Eye (tissue), 1 donor: ENCODE results near the gene CR1.
"Not testable (repeated sequence)": the region's sequence is repeated elsewhere in the genome, so short reads cannot be mapped to it uniquely, and the experiment has no call there.

Experiments
- DNase-seq: peaks from one replicate; pipeline ENCODE4 v3.0.0-alpha.2; 2015

Gene CR1

DNA sequence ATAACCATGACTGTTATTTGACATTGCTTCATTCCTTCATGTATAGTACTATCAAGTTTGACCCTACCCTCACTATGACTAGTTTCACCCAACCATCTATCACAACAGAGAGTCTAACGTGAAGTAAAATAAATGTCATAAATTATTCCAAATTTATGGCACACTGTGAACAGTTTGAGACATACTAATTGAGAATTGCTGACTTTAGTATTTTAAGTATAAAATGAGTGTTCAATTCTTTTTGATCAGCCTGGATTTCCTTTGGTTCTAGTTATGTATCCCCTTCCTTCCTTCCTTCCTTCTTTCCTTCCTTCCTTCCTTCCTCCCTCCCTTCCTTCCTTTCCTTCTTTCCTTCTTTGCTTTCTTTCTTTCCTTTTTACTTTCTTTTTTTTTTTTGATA lies 14.5 kb downstream of the CR1 start:
- no peak for DNase-seq

DNA sequence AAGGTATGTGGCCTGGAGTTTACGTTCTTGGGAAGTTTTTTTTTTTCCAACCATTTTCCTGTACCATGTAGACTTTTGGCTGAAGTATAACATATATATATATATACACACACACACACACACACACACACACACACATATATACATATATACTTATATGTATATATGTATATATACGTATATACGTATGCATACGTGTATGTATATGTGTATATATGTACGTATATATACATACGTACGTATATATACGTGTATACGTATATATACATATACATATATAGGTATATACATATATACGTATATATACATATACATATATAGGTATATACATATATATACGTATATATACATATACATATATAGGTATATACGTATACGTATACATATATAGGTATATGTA lies 18.9 kb downstream of the CR1 start:
- DNase-seq: no peak

DNA sequence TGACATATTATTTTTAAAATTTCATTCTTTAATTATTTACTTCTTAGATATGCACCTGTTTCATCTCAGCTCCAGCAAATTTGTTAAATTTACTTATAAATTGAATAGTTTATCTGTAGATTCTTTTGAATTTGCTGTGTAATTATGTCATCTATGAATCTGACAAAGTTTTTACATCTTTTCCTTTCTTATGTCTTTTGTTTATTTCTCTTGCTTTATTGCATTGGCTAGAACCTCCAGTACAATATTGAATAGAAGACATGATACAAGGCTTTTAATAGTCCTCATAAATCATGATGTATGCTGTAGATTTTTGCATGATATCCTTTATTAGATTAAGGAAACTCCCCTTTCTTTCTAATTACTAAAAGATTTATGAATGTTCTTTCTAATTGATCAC lies 20.8 kb downstream of the CR1 start:
- DNase-seq: no peak

DNA sequence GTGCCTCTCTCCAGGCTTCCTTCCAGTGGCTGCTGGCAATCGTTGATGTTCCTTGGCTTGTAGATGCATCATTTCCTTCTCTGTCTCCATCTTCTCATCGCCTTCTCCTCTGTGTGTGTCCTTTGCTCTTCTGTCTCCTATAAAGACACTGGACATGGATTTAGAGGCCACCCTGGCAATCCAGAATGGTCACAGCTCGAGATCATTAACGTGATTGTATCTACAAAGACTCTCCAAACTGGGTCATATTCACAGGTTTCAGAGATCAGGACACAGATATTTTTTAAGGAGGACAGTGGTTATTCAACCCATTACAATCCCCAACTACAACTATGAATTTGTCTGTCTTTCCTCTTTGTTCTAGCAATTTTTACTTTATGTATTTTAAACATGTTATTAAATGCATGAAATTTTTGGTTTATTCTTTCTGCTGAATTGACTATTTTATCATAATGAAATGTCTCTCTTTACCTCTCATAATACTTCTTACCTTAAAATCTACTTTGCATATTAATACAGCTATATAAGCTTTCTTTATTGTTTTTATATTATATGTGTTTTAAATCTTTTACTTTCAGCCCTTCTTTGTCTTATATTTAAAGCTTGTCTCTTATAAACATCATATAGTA lies 22.8 kb downstream of the CR1 start:
- no peak for DNase-seq

DNA sequence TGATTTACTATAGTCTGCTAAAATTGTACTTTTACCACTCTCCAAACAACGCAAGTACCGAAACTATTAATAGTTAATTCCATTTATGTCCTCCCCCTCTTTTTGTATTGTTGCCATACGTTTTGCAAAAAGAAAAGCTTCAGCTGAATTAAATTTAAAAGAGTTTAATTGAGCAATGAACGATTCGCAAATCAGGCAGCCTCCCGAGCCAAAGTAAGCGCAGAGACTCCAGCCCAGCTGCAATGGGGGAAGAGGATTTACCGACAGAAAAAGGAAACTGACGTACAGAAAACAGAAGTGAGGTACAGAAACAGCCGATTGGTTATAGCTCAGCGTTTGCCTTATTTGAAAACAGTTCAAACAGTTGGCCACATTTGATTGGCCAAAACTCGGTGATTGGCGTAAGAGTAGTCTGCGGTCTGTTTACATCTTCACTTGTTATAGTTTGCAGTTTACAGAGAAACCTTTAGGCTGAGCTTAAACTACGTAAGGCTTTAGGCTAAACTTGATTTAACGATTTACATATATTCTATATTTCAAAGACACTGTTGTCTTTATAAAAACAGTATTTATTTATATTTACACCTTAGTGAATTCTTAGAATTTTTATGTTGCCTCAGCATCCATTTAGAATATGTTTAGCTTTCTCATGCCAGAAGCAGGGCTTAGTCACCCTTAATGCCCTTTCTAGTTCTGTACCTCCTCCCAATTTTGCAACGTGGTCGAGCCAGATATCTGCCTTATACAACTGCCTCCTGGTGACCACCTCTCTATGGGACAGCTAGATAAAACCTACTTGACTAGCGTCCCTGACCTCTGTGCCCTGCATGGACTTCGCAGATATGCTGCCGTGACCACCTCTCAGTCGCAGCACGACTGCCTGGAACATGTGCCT lies 23.8 kb downstream of the CR1 start:
- DNase-seq: no peak

DNA sequence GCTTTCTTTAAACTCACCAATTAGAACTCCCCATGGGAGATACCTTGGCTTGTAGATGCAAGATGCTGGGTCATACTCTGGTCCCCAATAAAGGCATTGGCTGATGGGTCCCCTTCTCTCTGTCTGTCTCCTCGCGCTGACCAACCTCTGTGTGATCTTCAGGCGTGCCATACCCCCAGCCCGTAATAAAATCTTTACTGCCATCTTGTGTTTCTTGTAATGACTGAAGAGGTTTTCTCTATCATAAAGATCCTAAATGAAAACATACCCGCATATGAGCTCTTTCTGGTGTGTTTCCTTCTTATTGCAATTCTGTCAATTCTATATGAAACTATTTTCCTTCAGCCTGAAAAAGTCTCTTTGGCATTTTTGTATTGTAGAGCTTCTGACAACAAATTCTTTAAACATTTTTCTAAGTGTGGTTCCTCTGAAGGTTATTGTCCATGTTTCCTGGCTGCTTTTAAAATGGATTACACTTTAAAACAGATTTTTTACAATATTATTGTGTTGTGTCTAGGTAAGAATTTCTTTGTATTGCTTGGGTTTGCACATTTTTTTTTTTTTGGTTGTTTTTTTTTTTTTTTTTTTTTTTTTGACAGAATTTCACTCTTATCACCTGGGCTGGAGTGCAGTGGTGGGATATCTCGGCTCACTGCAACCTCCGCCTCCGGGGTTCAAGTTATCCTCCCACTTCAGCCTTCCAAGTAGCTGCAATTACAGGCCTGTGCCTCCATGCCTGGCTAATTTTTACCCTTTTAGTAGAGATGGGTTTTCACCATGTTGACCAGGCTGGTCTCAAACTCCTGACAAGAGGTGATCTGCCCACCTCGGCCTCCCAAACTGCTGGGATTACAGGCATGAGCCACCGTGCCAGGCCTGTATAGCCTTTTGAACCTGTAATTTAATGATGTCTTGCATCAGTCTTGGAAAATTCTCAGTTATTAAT lies 24.7 kb downstream of the CR1 start:
- DNase-seq: not testable (repeated sequence)

- DNase-seq: not testable (repeated sequence)
These were observed 29.3 kb downstream of the CR1 start for GRCh38 chr1:207525239-207525638.

DNA sequence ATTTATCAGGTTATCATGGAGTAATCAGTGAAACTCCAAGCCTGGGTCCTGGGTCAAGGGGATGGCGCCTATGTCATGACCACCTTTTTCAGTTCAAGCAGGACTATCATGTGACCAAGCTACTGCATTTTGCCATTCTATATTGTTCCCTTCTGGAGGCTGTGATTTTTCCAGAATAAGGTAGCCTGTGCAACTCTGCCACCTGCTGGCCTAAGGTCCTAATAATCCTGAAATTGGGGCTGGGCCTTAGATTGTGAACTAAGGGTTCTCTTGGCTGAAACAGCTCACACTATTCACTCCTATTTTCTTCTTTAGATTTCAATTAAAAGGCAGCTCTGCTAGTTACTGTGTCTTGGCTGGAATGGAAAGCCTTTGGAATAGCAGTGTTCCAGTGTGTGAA lies 32.4 kb downstream of the CR1 start:
- not testable (repeated sequence) for DNase-seq

DNA sequence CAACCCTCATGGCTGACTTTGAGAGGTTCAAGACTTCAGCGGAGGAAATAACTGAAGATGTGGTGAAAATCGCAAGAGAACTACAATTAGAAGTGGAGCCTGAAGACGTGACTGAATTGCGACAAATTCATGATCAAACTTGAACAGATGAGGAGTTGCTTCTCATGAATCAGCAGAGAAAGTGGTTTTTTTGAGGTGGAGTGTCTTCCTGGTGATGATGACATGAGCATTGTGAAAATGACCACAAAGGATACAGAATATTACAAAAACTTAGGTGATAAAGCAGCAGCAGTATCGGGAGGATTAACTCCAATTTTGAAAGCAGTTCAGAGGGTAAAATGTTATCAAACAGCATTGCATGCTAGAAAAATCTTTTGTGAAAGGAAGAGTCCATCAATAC lies 40.3 kb downstream of the CR1 start:
- not testable (repeated sequence) for DNase-seq

DNA sequence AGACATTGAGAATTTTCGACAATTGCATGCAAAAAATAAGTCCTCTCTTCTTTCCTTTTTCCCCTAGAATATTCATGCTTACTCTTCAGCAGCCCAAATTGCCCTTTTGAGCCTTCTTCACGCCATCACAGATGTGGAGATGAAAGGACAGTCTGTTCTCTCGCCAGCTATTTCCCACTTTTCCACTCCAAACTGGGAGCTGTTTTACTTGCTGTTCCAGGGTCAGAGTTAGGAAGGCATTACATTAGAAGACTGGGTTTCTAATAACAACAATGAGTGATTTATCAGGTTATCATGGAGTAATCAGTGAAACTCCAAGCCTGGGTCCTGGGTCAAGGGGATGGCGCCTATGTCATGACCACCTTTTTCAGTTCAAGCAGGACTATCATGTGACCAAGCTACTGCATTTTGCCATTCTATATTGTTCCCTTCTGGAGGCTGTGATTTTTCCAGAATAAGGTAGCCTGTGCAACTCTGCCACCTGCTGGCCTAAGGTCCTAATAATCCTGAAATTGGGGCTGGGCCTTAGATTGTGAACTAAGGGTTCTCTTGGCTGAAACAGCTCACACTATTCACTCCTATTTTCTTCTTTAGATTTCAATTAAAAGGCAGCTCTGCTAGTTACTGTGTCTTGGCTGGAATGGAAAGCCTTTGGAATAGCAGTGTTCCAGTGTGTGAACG lies 50.9 kb downstream of the CR1 start:
- not testable (repeated sequence) for DNase-seq

DNA sequence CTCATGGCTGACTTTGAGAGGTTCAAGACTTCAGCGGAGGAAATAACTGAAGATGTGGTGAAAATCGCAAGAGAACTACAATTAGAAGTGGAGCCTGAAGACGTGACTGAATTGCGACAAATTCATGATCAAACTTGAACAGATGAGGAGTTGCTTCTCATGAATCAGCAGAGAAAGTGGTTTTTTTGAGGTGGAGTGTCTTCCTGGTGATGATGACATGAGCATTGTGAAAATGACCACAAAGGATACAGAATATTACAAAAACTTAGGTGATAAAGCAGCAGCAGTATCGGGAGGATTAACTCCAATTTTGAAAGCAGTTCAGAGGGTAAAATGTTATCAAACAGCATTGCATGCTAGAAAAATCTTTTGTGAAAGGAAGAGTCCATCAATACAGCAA lies 58.9 kb downstream of the CR1 start:
- DNase-seq: not testable (repeated sequence)

DNA sequence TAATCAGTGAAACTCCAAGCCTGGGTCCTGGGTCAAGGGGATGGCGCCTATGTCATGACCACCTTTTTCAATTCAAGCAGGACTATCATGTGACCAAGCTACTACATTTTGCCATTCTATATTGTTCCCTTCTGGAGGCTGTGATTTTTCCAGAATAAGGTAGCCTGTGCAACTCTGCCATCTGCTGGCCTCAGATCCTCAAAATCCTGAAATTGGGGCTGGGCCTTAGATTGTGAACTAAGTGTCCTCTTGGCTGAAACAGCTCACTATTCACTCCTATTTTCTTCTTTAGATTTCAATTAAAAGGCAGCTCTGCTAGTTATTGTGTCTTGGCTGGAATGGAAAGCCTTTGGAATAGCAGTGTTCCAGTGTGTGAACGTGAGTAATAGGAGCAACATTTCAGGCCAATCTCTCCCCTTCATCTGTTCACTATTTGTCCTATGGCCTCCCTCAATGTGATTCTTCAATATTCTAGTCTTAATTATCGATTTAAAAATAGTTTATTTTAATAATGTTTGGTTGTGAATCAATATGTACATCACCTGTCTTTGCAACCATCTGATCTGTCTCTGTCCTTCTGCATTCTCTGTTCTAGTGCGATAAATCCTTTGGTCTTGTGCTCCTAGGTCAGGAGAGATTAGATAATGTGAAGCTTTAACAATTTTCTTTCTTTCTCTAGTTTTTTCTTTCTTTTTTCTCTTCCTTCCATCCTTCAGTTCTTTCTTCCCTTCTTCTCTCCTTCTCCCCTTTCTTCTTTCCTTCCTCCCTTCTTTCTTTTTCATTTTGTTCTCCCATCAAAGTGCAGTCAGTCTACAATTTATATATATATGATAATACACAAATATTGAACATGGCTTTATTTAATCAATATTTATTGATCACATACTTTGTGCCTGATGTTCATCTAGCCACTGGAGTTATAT lies 69.8 kb downstream of the CR1 start:
- DNase-seq: peak; percentile 54

- not testable (repeated sequence) for DNase-seq
These were observed 76.0 kb downstream of the CR1 start for GRCh38 chr1:207571926-207572325.

- DNase-seq: not testable (repeated sequence)
These were observed 77.1 kb downstream of the CR1 start for GRCh38 chr1:207573074-207573473.

- DNase-seq: not testable (repeated sequence)
These were observed 79.4 kb downstream of the CR1 start for GRCh38 chr1:207575381-207575780.

- no peak for DNase-seq
These were observed 83.0 kb downstream of the CR1 start for GRCh38 chr1:207578796-207579435.

GRCh38 chr1:207579436-207579799 lies 83.5 kb downstream of the CR1 start:
- peak; percentile 73 for DNase-seq

DNA sequence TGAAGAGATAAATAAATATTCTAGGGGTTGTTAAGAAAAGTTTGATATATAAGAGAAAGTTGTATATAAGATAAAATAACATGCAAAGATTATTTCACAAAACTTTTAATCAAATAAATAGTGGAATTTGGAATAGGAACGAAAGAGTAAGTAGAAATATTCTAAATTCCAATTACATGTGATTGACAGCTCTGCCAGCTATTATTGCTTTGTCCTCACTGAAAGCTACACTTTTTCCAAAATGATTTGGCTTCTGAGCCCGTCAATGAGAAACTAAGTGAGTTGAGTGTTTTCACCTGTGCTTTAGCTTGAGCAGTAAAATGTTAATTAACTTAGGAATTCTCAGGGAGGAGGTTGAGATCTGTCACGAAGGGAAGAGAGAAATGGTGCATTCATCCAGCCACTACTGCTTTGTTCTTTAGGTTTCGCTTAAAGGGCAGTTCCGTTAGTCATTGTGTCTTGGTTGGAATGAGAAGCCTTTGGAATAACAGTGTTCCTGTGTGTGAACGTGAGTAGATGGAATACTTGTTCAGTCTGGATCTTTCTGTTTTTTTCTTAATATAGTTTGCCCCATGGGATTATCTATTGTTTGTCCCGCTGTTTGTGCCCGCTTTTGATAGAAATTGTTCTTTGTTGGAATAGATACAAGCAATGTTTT lies 85.7 kb downstream of the CR1 start:
- no peak for DNase-seq

GRCh38 chr1:207589506-207589905 lies 93.5 kb downstream of the CR1 start:
- DNase-seq: not testable (repeated sequence)

DNA sequence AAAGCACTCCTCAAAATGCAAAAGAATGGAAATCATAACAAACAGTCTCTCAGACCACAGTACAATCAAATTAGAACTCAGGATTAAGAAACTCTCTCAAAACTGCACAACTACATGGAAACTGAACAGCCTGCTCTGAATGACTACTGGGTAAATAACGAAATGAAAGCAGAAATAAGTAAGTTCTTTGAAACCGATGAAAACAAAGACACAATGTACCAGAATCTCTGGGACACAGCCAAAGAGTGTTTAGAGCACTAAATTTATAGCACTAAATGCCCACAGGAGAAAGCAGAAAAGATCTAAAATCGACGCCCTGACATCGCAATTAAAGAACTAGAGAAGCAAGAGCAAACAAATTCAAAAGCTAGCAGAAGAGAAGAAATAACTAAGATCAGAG lies 95.2 kb downstream of the CR1 start:
- DNase-seq: not testable (repeated sequence)
